AG20443 (cell line): ENCODE measurements around the gene ENTPD1.

Source experiments
- DNase-seq: peaks from one replicate; pipeline ENCODE4 v3.0.0; 2012; ENCODE audit warnings: low spot score, mixed read lengths

Gene ENTPD1

DNA sequence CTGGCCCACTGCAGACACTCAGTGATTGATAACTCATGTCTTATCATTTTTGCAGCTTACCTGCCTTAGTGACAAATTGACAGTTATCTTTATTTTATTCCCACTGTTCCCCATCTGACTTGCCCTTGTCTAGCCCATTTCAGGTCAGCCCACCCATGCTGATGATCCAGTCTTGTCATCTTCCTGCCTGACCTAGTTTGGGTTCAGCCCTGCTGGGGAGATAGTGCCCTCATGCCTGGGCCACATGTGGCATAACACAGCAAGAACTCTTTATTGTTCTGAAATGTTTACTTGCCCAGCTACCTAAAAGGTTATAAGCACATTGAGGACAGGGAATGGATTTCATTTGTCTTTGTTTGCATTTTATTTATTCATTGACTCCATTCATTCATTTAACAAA lies 75.6 kb downstream of the ENTPD1 start:
- no peak for DNase-seq

DNA sequence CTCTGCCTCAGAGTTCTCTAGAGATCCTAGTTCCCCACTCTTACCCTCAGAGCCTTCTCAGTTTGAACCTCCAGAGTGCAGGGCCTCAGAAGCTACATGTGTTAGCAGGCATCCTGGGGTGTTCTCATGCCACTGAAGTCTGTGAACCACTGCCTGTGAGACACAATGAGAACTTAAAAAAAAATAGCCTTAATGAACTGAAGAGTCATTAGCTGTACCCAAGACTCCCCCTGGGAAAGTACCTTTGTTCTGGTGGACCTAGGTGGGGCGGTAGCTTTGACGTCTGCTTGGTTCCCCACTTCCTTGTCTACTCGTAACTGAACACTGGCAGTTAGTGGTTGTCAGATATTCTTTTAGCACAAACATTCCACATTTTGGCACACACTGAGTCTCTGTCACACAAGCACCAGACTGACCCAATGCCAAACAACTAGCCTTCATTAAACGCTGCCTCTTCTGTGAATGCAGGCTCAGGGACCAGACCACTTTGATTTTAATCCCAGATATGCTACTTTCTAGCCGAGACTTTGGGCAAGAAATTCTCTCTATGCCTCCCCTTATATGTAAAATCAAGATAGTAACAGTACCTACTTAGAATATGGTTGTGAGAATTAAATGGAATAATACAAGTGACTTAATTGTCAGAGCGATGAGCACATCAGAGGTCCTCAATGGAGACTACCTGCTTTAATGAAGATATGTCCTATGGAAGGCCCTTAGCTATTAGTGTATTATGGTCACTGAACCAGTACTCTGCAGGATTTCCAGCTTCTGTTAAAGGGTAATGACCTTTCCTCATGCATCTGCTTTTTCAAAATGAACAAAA lies 76.5 kb downstream of the ENTPD1 start:
- no peak for DNase-seq

DNA sequence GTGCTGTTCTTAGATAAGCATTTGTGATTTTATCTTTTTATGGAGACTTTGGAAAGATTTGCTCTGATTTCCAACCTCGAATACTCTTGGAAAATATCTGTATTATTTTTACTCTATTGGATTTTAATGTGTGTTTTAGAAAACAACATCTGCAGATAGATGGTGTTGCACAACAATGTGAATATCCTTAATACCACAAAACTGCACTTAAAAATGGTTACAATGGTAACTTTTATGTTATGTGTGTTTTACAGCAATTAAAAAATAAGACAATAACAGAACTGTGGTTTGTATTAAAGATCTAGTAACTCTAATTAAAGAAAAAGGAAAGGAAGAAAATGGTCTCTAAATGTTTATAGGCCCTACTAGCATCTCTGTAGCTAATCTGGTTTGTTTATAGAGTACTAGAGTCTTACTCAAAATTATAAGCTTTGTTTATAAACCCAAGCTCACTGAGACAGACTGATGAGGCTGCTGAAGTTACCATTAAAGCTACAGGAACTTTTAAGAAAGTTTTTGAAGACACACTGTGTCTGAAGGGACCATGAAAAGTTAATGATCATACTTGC lies 77.2 kb downstream of the ENTPD1 start:
- DNase-seq: no peak

DNA sequence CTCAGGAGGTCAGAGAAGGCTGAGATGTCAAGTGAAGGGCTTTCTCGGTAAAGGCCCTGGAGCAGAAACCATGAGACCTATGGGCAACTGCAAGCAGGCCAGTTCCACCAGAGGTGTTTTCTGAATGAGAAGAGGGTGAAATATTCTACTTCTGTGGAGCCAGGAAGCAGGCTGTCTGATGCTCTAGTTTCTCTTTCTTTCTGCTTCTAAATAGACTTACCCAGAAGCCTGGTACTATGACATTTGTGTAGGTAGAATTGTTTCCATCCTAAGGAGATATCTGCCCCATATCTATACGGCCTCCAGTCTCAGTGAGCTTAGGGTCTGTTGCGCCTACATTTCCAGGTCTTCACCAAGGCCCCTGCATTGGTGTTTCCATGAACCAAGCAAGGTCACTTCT lies 78.4 kb downstream of the ENTPD1 start:
- no peak for DNase-seq

DNA sequence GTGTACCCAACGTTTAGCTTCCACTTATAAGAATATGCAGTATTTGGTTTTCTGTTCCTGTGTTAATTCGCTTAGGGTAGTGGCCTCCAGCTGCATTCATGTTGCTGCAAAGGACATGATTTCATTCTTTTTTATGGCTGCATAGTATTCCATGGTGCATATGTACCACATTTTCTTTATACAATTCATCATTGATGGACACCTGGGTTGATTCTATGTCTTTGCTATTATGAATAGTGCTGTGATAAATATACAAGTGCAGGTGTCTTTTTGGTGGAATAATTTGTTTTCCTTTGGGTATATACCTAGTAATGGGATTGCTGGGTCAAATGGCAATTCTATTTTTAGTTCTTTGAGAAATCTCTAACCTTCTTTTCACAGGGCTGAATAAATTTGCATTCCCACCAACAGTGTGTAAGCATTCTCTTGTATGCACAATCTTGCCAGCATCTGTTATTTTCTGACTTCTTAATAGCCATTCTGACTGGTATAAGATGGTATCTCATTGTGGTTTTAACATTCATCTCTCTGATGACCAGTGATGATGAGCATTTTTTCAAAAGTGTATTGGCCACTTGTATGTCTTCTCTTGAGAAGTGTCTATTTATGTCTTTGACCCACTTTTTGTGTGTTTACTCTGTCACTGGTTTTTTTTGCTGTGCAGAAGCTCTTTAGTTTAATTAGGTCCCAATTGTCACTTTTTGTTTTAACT lies 79.3 kb downstream of the ENTPD1 start:
- DNase-seq: no peak

DNA sequence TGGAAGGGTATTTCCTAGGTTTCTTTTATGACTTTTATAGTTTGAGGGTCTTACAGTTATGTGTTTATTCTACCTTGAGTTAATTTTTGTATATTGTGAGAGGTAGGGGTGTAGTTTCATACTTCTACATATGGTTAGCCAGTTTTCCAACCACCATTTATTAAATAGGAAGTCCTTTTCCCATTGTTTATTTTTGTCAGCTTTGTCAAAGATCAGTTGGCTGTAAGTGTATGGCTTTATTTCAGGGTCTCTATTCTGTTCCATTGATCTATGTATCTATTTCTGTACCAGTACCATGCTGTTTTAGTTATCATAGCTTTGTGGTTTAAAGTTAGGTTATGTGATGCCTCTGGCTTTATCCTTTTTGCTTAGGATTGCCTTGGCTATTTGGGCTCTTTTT lies 79.9 kb downstream of the ENTPD1 start:
- no peak for DNase-seq

DNA sequence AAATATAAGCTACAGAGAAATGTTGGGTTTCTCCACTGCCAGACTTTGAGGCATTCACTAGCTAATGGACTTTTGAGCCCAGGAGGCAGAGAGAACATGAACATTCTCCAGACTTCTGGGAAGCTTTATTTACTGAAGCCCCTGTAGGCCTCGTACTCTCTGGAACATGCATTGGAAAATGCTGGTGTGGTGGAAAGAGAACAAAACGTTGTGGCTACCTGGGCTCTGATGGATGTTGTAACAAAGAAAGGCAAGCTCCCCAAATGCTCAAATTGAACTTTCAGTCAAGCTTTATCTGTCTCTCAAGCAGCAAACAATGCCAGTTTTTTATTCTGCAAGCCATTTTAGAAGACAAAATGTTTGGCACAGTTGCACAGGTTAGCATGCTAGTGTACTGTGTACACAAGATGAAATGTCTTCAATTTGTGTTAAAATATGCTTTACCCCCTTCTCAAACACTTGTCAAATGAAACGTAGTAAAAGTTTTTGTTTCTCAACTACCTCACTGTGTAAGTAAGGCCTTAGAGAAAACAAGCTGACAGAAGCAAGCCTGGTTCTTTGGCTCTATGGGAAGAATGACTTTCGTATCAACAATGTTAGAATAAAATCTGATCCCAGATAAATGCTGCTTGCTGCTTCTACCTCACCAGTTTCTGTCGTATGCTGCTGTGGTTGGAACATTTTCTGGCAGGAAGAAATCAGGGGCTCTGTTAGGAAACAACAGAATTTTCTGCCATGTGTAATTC lies 80.8 kb downstream of the ENTPD1 start:
- no peak for DNase-seq

DNA sequence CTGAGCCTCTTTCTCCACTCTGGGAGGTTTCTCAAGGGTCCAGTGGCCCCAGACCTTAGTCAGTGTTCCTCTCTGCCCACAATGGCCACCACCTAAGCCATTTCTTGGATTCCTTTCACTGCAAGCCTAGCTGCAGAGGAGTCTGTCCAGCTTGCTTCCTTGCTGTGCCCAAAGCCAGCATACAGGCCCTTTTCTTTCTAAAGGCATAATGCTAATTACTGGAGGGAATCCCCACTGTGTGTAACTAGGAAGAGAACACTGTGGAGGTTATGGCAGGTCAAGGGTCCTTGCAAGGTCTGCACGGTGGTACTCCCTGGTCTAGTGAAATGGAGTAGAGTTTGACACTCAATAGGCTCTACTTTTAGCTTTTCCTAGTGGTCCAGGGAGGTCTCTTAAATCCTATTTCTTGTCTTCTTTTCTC lies 81.4 kb downstream of the ENTPD1 start:
- no peak for DNase-seq

DNA sequence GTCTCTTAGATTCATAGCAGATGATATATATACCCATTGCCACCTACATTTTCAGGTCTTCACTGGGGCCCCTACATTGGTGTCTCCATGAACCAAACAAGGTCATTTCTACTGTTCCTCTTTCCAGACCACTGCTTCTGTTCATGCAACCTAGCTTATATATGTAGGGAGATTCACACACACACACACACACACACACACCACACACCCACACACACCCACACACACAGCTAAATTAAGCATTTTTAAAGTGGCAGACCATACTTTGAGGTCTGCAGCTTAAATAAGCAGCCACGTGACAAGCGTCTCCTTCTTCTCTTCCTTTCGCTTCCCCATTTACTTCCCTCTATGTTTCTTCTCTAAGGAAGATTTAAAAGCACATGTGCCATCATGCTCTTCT lies 81.8 kb downstream of the ENTPD1 start:
- DNase-seq: no peak

DNA sequence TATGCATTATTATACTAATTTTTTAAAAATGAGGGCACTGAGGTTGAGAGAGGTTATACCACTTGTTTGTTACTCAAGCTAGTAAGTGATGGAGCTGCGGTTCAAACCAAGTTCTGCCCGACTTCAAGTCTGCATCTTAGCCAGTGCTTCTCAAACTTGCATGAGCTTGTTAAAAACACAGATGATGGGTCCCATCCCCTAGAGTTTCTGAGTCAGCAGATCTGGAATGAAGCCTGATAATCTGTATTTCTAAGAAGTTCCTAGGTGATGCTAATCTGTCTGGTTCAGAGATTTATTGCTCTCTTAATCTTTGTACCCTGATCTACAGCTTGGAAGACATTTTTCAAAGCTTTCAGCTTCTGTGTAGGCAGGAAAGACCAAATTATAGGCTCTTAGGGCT lies 84.2 kb downstream of the ENTPD1 start:
- DNase-seq: no peak

DNA sequence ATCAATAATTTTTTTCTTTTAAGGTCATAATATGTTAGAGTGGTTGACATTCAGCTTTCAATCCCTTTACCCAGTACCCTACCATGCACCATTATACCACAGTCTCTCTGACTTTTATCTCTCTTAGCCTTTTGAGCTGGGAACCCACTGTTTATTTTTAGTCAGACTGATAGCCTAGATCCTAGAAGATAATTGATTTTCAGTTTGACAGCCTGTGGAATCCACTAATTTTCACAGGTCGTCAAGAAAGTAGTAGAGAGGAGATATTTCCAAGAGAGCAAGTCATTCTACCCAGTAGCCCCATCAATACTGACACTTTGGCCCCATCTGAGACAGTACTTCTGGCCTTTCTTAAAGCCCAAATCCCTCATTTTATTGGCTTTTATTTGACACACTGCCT lies 84.7 kb downstream of the ENTPD1 start:
- no peak for DNase-seq

DNA sequence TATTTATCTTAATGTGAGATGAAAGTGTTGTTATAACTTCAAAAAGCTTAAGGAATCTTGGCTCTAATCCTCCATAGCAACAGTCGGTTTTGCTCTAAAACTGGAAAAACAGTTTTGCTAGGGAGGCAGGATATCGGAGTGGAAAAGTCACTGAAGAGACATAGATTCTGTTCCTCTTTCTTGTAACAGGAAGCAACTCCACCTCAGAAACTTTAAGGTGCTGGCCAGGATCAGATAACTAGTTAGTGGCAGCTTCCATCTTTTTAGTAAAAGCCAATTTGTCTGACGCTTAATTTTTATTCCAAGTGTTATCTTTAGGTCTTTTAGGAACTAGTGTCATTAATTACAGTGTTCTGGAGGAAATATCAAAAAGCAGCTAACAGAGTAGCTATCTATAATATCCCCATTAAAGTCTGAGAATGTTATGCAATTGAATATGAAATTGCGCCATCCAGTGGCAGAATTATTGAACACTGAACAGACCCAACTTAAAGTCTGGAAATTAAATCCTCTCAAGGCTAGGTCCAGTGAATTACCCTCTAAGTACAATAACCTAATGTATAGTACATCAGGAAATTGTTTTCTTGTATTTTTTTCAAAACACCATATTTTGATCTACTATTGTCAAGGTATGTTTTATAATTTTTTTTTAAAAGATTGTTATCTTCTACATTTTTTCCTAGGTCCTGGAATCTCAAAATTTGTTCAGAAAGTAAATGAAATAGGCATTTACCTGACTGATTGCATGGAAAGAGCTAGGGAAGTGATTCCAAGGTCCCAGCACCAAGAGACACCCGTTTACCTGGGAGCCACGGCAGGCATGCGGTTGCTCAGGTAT lies 85.9 kb downstream of the ENTPD1 start:
- peak; percentile 51 for DNase-seq

DNA sequence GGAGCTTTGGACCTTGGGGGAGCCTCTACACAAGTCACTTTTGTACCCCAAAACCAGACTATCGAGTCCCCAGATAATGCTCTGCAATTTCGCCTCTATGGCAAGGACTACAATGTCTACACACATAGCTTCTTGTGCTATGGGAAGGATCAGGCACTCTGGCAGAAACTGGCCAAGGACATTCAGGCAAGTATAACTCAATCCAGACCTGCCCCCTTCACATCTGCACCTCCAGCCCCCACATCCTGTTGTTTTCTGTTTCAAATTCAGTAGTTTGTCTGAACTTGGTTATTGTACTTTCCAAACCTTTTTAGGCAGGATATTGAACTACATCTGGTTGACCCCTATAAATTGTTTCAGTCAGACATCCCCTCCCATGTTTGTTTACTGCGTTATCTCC lies 89.4 kb downstream of the ENTPD1 start:
- DNase-seq: no peak

DNA sequence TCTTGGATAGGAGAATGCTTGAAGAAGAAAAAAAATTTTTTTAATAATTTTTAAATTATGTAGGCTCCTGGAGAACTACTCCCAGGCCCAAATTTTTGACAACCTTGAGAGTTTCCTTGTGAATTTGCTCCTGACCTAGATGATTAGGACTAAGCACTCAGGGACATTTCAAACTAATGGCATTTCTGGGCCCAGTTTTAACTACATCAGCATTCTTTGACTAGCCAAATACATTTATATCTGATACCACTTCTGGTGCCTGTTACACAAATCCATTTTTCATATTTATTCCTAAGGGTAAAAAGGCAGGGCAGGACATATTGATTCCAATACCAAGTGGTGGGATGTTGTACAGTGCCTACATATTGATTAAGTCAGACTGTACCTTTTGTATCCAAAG lies 91.0 kb downstream of the ENTPD1 start:
- DNase-seq: no peak

DNA sequence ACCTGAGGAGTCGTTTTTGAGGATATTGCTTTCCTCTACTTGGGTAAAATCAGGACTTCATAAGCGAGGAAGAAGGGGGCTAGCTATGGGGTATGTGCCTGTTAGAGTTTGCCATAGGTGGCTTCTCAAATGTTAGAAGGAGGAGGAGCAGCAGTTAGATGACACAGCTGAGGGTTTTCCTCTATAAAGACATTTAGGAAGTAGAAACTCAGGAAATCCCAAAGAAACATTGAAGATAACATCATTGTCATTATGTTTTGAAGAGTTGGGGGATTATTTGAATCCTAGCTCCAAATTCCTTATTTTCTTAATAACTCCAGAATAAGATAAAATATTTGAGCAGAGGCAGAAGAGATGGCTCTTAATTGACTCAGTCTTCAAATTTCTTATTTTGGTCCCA lies 92.9 kb downstream of the ENTPD1 start:
- no peak for DNase-seq

DNA sequence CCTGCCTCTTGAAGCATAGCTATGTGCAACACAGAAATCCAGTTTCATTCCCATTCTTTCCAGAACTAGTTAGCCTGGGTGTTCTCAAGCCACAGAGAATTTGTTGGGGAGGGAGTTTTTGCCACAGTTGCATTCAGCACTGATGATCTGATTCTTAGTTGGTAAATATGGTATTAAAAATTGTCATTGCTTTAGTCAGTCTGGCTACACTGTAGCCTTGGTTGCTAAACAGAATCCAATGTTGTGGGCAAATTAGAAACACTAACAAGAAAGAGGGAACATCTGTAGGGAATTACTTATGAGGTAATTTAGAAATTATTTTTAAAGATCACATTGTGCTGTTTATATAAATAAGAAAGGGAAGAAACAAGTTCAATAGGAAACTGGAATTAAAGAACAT lies 94.8 kb downstream of the ENTPD1 start:
- DNase-seq: peak; percentile 33

DNA sequence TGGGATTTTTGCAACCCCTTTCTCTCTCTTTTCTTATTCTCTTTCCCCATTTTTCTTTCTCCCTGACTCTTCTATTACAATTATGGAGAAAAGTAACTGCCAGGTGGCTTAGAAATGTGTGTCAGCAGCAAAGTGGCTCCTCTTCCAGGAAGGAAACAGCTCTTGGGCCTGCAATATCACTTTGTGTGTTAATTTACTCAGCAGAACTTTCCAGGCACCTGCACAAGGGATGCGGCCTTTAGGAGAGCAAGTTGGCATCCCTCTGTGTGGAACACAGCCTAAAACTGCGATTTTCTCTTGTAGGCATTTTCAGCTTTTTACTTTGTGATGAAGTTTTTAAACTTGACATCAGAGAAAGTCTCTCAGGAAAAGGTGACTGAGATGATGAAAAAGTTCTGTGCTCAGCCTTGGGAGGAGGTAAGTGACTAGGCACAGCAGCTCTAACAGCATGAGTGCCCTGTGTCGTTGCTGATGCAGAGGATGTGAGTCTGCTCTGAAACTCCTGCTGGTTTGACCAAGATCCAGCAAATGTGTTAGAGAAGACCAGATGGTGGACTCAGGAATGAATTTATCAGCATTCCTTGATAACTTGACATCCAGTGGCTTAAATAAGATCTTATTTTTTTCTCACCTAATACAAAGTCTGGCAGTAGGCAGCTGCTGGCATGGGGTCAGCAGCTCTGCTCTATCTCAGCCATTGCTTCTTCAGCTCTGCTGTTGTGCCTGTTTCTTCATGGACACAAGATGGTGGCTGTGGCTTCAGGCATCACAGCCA lies 104.4 kb downstream of the ENTPD1 start:
- peak; percentile 21 for DNase-seq

DNA sequence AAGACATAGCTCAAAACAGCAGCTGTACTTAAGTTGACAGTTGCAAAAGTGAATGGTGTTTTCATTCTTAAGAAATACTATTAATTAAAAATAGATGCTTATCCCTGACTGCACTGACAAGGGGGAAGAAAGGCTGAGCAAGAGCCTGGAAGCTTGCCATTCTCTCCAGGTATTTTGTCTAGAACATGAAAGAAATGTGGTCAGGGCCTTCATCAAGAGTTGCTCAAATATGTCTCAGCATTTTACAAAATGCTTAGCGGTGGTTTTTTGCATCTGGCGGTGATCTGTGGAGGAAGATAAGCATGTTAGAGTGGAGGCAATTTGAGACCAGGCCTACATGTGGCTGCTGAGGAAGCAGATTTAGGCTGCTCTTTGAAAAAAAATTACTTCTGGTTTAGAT lies 105.4 kb downstream of the ENTPD1 start:
- DNase-seq: no peak

DNA sequence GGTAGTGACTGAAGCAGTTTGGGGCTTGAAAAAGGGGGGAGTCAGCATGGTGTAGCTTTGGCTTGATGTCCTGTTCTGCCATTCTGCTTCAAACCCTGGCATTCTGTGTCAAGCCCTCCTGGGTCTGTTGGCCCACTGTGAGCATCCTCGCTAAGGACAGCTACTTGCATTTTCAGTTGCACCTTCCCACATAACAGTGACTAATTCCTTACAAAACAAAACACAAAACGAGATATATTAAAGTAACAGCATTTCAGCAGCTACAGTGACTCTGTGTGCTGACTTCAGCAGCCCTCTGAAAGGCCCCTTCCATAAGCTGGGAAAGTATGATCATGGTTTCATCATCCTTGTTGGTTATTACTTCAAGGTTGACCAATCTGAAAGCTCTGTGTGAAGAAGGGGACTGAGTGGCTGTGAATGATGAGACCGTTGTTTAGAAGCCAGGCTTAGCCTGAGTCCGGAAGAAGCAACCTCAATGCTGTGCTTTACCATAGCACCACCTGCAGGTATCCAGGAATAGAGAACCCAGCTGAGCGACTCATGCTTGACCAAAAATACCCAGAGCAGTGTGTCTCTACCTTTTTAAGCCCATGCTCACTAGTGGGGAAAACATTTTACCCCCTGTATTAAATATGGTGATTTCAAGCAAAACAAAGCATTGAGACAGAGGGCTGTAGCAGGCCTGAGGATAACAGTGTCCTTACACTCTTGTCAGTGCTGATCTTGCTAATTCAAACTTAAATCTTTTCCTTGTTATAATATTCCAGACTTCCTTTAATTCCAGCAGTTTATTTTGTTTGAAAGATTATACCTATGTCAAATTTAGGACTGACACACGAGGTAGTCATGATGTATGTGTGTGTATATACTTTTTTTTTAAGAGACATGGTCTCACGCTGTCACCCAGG lies 109.2 kb downstream of the ENTPD1 start:
- DNase-seq: peak; percentile 87
